DOHH2 (cell line): ENCODE results near the gene MBD5.
"Not testable (repeated sequence)": the region's sequence is repeated elsewhere in the genome, so short reads cannot be mapped to it uniquely, and the experiment has no call there.

ENCODE experiments used
- CTCF ChIP-seq: fragments of 200-600 bp; sonication (generic); IDR thresholded peaks from one replicate; pipeline ENCODE4 v1.5.1; 2014; ENCODE audit warnings: antibody characterized with exemption, mild to moderate bottlenecking, low read depth, low read length; ENCODE audit not compliant: poor library complexity, severe bottlenecking
- EZH2phosphoT487 ChIP-seq: fragments of 200-600 bp; sonication (generic); IDR thresholded peaks from 2 replicates; pipeline ENCODE4 v1.6.1; 2017; ENCODE audit warnings: borderline replicate concordance, mild to moderate bottlenecking, antibody characterized with exemption, low read length, moderate library complexity, mixed read lengths

GRCh38 chr2:148008411-148008810 lies 12.5 kb upstream of the MBD5 start:
- TF ChIP-seq CTCF, EZH2phosphoT487: not testable (repeated sequence)
